ENCODE data around the gene SMC3. TPM values are rescaled to one million over a fixed set of nuclear protein-coding genes. Genes with fewer than 3 reads are reported as not detected.

The SMC3 gene
- total RNA-seq, 6 experiments from 2014 or later = 9.9 to 14.0 (median 11.9) TPM

DNA sequence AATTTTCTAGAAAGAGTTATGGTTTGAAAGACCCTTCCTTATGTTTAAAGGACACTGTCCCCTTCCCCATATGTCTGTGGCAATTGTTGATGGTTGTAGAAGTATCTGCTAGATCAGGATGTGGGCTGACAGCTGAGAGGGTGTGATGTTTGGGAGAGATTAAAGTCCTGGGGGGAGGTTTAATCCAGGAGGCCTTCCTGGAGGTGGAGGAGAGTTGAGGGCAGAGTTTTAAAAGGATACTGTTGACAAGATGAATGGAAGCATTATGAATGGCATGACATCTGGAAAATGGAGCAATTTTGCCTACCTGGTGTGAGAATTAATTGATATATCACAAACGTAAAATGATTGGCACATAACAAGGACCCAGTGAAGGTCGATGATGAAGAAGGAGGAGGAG, 32.9 kb upstream of the SMC3 start:
- TF ChIP-seq, protein P1, sequence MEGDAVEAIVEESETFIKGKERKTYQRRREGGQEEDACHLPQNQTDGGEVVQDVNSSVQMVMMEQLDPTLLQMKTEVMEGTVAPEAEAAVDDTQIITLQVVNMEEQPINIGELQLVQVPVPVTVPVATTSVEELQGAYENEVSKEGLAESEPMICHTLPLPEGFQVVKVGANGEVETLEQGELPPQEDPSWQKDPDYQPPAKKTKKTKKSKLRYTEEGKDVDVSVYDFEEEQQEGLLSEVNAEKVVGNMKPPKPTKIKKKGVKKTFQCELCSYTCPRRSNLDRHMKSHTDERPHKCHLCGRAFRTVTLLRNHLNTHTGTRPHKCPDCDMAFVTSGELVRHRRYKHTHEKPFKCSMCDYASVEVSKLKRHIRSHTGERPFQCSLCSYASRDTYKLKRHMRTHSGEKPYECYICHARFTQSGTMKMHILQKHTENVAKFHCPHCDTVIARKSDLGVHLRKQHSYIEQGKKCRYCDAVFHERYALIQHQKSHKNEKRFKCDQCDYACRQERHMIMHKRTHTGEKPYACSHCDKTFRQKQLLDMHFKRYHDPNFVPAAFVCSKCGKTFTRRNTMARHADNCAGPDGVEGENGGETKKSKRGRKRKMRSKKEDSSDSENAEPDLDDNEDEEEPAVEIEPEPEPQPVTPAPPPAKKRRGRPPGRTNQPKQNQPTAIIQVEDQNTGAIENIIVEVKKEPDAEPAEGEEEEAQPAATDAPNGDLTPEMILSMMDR (IDR thresholded peaks at IDR 0.05) = no peak
- no peak for TF ChIP-seq POLR2A (IDR thresholded peaks at IDR 0.05)
- Histone ChIP-seq H3K36me3 (no peaks in the 10 kb centered on the region), H3K27me3 (no peaks in the 10 kb centered on the region), H3K4me3 (no peak overlapping the region), H3K4me1 (no peaks in the 10 kb centered on the region), H3K9me3 (no peaks in the 10 kb centered on the region), H3K27ac (no peak overlapping the region)
- intact Hi-C loops (cut with DNase I) = no loop called here
- DNase-seq (no peak), ATAC-seq (no peak)
- WGBS (ENCODE audit: insufficient coverage, low coverage, low lambda C conversion rate, missing lambda C conversion rate) = 71% methylated on average over 2 of the region's 2 CpGs

DNA sequence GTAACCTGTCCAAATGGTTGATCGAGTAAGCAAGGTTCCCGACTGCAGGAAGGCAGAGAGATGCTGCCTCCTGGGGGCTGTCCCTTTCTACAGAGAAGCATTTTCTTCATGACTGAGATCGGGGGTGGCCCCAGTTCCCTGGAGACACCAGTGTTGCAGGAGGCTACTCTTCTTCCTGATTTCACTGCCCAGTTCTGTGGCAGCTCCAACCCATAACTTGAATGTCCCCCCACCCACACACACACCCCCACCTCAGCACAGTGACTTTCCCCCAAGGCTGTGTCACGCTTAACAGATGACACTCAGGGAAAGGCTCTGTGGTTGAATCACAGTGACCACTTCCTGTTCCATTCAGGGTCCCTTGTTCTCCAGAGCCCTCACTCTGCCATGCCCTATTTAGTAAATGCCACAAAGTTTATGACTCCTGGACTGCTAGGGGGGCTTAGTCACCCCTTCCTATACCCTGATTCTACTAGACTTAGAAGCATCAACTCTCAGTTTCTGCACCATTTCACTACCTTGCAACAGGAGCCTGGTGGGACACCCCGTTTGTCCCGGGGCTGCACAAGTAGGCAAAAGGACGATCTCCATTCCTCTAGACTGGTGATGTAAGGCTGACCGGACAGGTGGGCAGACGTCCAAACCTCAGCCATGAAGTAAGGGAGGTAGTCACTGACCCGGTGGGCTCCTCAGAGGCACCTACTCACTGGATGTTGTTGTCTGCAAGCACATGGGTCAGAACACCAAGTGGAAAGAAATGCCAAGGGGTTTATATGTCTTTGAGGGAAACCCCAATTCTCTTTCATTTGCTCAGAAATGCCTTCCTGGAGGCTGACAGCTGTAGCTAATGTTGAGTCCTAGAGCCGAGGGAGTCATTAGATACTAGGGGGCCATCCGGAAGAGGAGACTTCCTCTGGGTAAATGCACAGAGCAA, 31.3 kb upstream of the SMC3 start:
- no peaks in the 10 kb centered on the region for H3K9me3 ChIP-seq
- intact Hi-C loops (cut with DNase I) = no loop called here

DNA sequence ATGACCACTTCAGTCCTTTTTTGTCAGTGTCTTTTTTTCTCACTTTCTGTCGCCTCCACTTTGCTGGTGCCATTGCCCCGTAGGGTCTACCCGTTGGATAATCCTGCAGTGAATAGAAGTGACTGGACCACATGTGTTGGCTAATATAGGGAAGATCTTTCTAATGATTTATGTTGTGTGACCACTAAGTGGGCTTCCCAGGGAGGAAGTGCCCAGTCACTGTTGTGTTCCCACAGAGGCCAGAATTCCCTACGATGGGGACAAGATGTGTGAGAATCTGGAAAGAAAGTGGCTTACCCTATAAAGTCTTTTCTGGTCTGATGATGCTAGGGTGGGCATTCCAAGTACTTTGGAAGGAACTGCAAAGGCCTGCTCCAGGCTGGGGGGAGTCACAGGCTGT, 28.4 kb upstream of the SMC3 start:
- no peak overlapping the region for H3K4me3 ChIP-seq
- ATAC-seq (no peak), DNase-seq (no peak)
- no peak for TF ChIP-seq POLR2A (IDR thresholded peaks at IDR 0.05)
- TF ChIP-seq, protein P1 (IDR thresholded peaks at IDR 0.05) = no peak
- H3K9me3 ChIP-seq = no peaks in the 10 kb centered on the region
- no peaks in the 10 kb centered on the region for H3K36me3 ChIP-seq
- no peaks in the 10 kb centered on the region for H3K27me3 ChIP-seq
- H3K27ac ChIP-seq = no peak overlapping the region
- no peaks in the 10 kb centered on the region for H3K4me1 ChIP-seq
- intact Hi-C loops (cut with DNase I) = no loop called here
- 86% methylated on average over 4 of the region's 4 CpGs for WGBS (ENCODE audit: insufficient coverage, low coverage, low lambda C conversion rate, missing lambda C conversion rate)

More for the DNA sequence above, 31.3 kb upstream of the SMC3 start:
- peak in 1 of 3 donors; percentile 31 for DNase-seq
- Histone ChIP-seq H3K36me3 (no peaks in the 10 kb centered on the region), H3K4me1 (no peaks in the 10 kb centered on the region), H3K27ac (no peak overlapping the region), H3K27me3 (no peaks in the 10 kb centered on the region), H3K4me3 (no peak overlapping the region)
- TF ChIP-seq, protein P1 (IDR thresholded peaks at IDR 0.05) = peak in 3 of 4 donors; percentile 15 to 38 (median 27)
- no peak for TF ChIP-seq POLR2A (IDR thresholded peaks at IDR 0.05)
- 38% methylated on average over 7 of the region's 12 CpGs for WGBS (ENCODE audit: insufficient coverage, low coverage, low lambda C conversion rate, missing lambda C conversion rate)
- ATAC-seq = peak; percentile 43 to 85 (median 62)

DNA sequence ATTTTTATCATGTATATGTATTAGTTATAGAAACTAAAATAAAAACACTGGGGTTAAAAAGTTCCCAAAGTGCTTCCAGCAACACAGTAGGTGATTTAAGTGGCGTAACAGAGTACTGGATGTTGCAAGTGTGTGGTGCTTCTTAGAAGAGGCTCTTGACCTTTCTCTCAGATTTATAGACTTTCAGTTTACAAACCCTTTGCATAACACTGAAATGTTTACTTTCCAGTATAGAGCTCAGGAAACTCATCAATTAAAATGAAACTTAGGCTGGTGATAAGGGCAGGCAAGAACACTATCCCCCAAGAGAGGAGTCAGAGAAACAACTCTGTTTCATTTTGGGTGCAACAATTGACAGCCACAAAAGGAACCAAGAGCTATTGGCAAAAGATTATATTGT, 27.5 kb upstream of the SMC3 start:
- H3K4me1 ChIP-seq = no peaks in the 10 kb centered on the region
- WGBS (ENCODE audit: insufficient coverage, low coverage, low lambda C conversion rate, missing lambda C conversion rate) = 20% methylated on average over 1 of the region's 1 CpG
- no peak for TF ChIP-seq POLR2A (IDR thresholded peaks at IDR 0.05)
- TF ChIP-seq, protein P1 (IDR thresholded peaks at IDR 0.05) = no peak
- no peaks in the 10 kb centered on the region for H3K9me3 ChIP-seq
- no peaks in the 10 kb centered on the region for H3K27me3 ChIP-seq
- intact Hi-C loops (cut with DNase I) = loop anchor here in 1 of 2 donors (10.0 kb wide), 1 partner anchor 185 kb away; no protein-coding TSS in a partner anchor
- ATAC-seq (no peak), DNase-seq (no peak)
- H3K27ac ChIP-seq = no peak overlapping the region
- H3K4me3 ChIP-seq = no peak overlapping the region
- H3K36me3 ChIP-seq = no peaks in the 10 kb centered on the region

Measured in right lobe of liver (tissue), 6 donors.